ENCODE data around the gene ZNF841. TPM values are rescaled to one million over a fixed set of nuclear protein-coding genes. Genes with fewer than 3 reads are reported as not detected.

ZNF841 gene
- total RNA-seq, 1 experiment from 2014 or later = 0.10 TPM

DNA sequence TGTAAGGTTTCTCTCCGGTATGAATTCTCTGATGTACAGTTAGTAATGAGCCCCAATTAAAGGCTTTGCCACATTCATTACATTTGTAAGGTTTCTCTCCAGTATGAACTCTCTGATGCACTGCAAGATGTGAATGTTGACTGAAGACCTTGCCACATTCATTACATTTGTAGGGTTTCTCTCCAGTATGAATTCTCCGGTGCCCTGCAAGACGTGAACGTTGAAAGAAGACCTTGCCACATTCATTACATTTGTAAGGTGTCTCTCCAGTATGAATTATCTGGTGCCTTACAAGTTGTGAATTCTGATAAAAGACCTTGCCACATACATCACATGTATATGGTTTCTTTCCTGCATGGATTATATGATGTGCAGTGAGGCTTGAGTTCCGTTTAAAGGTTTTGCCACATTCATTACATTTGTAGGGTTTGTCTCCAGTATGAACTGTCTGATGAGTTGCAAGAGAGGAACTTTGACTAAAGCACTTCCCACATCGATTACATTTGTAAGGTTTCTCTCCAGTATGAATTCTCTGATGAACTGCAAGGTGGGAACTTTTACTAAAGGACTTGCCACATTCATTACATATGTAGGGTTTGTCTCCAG, 29.2 kb downstream of the ZNF841 start (continued):
- no peak for TF ChIP-seq TCF7L2 (IDR thresholded peaks at IDR 0.05; ENCODE audit: borderline replicate concordance, extremely low read depth, insufficient read depth, insufficient read length)
- no peak for TF ChIP-seq POLR2AphosphoS5 (IDR thresholded peaks at IDR 0.05; ENCODE audit: low read depth, low read length)
- TF ChIP-seq ZFX (IDR thresholded peaks at IDR 0.05) = no peak
- TF ChIP-seq FOSL1 (IDR thresholded peaks at IDR 0.05; ENCODE audit: low read depth) = no peak
- no peak for TF ChIP-seq SP1 (IDR thresholded peaks at IDR 0.05; ENCODE audit: low read depth)
- no peak; the same call in 1 of the 2 replicates for TF ChIP-seq ZNF274 (IDR thresholded peaks at IDR 0.05; ENCODE audit: low read depth, low read length)
- TF ChIP-seq SIN3A (IDR thresholded peaks at IDR 0.05; ENCODE audit: low read depth) = no peak

GRCh38 chr19:52065399-52065798, 30.2 kb downstream of the ZNF841 start:
- RAD21 ChIA-PET (ENCODE audit: low non-redundant PET in 1 of 2, low total read pairs in 2 of 2, uncharacterized antibody in 2 of 2, unreplicated experiment in 2 of 2) = no interaction called here
- POLR2A ChIA-PET = no interaction called here
- Histone ChIP-seq H3K9me3 (ENCODE audit: control insufficient read depth in 1 of 2, insufficient read depth in 1 of 2, low read depth in 1 of 2, low read length in 2 of 2) (peaks cover 16 to 25% of the 10 kb centered on the region in 2 experiments; a peak in 2 of 4 replicates), H3K4me1 (ENCODE audit: control insufficient read depth in 1 of 2, insufficient read depth in 2 of 2, low read length in 2 of 2) (no peaks in the 10 kb centered on the region), H3K4me2 (ENCODE audit: low read length) (no peak overlapping the region), H3K4me3 (replicated peaks in 1 of 2; ENCODE audit: low read depth in 1 of 2, low read length in 2 of 2) (no peak overlapping the region), H3K36me3 (ENCODE audit: control insufficient read depth in 1 of 2, insufficient read depth in 2 of 2, low read length in 2 of 2) (no peaks in the 10 kb centered on the region), H3K79me2 (ENCODE audit: insufficient read depth, low read length) (no peaks in the 10 kb centered on the region), H4K20me1 (ENCODE audit: insufficient read depth) (no peaks in the 10 kb centered on the region), H3K9ac (ENCODE audit: low read length) (no peak overlapping the region), H3K27me3 (ENCODE audit: insufficient read depth, low read length) (no peaks in the 10 kb centered on the region), H3K9me2 (ENCODE audit: insufficient read depth) (no peaks in the 10 kb centered on the region), H2AFZ (ENCODE audit: low read depth, low read length, poor library complexity, severe bottlenecking) (no peak overlapping the region), H3K27ac (ENCODE audit: low read depth, low read length) (no peak overlapping the region)
- DNase-seq (ENCODE audit: low read depth, low spot score) (no peak), ATAC-seq (no peak)
- no TSS peak for BruUV-seq (replicated peaks)
- CTCF ChIA-PET = no interaction called here
- TF ChIP-seq JUND (IDR thresholded peaks at IDR 0.05) = no peak
- TF ChIP-seq CBX3 (IDR thresholded peaks at IDR 0.05; ENCODE audit: low read depth) = no peak
- no peak for TF ChIP-seq YY1 (IDR thresholded peaks at IDR 0.05; ENCODE audit: extremely low read depth, insufficient replicate concordance, low read depth, low read length)
- TF ChIP-seq, protein P1, sequence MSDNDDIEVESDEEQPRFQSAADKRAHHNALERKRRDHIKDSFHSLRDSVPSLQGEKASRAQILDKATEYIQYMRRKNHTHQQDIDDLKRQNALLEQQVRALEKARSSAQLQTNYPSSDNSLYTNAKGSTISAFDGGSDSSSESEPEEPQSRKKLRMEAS (IDR thresholded peaks at IDR 0.05) = no peak
- TF ChIP-seq EZH2phosphoT487 (IDR thresholded peaks at IDR 0.05; ENCODE audit: borderline replicate concordance) = no peak
- TF ChIP-seq ZFX (IDR thresholded peaks at IDR 0.05) = no peak
- no peak for TF ChIP-seq EZH2 (IDR thresholded peaks at IDR 0.05)
- TF ChIP-seq ELF1 (IDR thresholded peaks at IDR 0.05; ENCODE audit: borderline replicate concordance, low read depth) = no peak
- no peak for TF ChIP-seq SIN3A (IDR thresholded peaks at IDR 0.05; ENCODE audit: low read depth)
- no peak for TF ChIP-seq TCF7L2 (IDR thresholded peaks at IDR 0.05; ENCODE audit: borderline replicate concordance, extremely low read depth, insufficient read depth, insufficient read length)
- no peak for TF ChIP-seq EGR1 (IDR thresholded peaks at IDR 0.05; ENCODE audit: low read depth)
- TF ChIP-seq SP1 (IDR thresholded peaks at IDR 0.05; ENCODE audit: low read depth) = no peak
- TF ChIP-seq, protein P2, sequence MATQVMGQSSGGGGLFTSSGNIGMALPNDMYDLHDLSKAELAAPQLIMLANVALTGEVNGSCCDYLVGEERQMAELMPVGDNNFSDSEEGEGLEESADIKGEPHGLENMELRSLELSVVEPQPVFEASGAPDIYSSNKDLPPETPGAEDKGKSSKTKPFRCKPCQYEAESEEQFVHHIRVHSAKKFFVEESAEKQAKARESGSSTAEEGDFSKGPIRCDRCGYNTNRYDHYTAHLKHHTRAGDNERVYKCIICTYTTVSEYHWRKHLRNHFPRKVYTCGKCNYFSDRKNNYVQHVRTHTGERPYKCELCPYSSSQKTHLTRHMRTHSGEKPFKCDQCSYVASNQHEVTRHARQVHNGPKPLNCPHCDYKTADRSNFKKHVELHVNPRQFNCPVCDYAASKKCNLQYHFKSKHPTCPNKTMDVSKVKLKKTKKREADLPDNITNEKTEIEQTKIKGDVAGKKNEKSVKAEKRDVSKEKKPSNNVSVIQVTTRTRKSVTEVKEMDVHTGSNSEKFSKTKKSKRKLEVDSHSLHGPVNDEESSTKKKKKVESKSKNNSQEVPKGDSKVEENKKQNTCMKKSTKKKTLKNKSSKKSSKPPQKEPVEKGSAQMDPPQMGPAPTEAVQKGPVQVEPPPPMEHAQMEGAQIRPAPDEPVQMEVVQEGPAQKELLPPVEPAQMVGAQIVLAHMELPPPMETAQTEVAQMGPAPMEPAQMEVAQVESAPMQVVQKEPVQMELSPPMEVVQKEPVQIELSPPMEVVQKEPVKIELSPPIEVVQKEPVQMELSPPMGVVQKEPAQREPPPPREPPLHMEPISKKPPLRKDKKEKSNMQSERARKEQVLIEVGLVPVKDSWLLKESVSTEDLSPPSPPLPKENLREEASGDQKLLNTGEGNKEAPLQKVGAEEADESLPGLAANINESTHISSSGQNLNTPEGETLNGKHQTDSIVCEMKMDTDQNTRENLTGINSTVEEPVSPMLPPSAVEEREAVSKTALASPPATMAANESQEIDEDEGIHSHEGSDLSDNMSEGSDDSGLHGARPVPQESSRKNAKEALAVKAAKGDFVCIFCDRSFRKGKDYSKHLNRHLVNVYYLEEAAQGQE (IDR thresholded peaks at IDR 0.05; ENCODE audit: low read depth) = no peak
- TF ChIP-seq, protein P3, sequence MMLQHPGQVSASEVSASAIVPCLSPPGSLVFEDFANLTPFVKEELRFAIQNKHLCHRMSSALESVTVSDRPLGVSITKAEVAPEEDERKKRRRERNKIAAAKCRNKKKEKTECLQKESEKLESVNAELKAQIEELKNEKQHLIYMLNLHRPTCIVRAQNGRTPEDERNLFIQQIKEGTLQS (IDR thresholded peaks at IDR 0.05) = no peak
- no peak for TF ChIP-seq ZBTB33 (IDR thresholded peaks at IDR 0.05; ENCODE audit: extremely low read depth, insufficient replicate concordance, low read length)
- intact Hi-C loops (cut with micrococcal nuclease) = no loop called here
